Mucosa of gallbladder (tissue), 1 donor: ENCODE results near the gene MAP1LC3B. TPM values are rescaled to one million over a fixed set of nuclear protein-coding genes. Genes with fewer than 3 reads are reported as not detected.

Experiments used
- DNase-seq: peaks from one replicate; pipeline ENCODE4 v3.0.0-alpha.2; 2020; ENCODE audit warnings: low spot score
- total RNA-seq: library from RNA; stranded (reverse); gene quantifications from one replicate; pipeline ENCODE4 v1.2.1, GENCODE V29; 2021
- donor health status: DM: no; HTN: no; CAD: no.

MAP1LC3B gene
- total RNA-seq, 1 donor from 2014 or later, result 55.9 TPM

DNA sequence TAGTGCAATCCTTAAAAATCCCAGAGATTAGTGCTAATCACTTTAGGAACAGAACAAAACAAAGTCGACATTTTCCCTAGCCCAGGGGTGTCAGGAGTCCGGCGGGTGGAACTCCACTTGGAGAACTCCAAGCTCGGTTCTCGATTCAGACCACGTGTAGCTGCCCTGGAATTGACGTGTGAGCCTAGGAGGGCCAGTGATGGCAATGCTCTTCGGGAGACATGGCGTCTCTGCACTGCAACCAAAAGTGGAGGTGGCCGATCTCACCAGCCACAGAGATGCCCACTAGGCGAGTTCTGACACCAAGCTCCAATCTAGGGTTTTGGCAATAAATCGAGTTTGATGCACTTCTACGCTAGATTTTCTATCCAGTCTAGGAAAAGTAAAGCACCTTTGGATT lies 17.6 kb downstream of the MAP1LC3B start:
- no peak for DNase-seq

DNA sequence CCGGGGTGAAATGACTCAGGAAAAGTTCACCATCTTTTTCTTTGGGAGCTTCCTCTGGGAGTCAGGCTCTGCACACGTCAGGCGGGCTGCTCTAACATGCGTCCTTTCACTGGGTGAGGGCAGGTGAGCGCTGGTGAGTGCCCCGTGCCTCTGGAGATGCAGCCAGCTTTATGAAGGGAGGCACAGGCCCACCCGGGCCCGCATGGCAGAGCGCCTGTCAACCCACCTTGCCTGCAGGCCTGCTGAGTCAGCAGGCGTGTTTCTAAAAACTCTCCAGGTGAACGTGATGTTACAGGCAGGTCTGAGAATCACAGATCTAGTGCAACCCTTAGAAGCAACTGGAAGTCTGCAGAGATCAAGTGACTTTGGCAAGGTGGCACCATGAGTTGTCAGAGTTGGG lies 18.4 kb downstream of the MAP1LC3B start:
- no peak for DNase-seq

DNA sequence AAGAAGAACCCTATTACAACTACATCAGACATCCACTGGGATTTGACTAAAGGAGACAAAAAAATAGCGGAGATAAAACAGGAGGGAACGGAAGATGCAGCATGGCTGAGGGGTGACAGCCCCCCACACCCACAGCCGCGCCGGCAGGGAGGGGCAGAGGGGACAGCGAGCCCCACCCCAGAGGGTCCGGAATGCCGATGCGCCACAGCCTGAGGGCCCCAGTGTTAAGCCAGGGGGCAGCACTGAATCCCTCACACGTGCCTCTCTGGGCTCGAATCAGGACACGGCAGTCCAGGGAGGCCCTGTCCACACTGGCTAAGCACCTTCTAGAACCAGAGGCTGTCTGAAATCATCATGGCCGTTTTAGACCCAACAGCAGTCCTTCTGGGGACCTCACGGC lies 18.8 kb downstream of the MAP1LC3B start:
- DNase-seq, result no peak

DNA sequence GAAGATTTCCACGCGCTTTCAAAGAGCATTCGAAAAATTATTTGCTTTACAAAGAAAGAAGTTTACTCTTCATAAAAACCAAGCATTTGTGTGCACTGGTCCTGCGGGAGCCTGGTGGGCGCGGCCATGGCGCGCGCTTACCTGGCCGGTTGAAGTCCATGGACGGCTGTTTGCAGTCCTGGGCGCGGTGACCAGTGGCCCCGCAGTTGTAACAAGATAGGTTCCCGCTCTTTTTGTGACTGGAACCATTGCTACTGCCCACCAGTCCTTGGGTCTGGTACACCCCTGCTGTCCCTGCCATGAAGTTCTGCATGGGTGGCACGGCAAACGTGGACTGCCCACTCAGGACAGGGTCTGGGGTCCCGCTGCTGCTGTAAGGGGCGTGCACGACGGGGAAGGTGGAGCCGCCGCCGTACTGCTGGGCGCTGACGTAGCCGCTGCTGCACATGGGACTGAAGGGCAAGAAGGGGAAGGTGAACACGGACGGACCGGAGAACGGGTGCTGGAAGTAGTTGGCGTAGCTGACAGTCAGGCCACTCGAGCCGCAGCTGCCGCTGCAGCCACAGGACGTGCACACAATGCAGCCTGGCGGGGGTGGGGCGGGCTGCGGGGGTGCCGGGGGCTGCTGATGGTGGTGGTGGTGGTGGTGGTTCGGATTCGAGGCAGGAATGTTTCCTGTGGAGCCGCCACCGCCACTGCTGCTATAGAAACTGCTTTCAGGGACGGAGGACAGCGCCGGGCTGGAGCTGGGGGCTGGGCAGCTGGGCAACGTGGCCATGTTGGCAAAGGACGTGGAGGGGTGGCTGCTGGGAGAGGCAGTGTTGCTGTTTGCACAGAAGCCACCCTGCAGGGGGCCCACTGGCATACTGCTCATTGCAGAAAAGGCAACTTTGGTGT lies 19.5 kb downstream of the MAP1LC3B start:
- DNase-seq, result no peak

DNA sequence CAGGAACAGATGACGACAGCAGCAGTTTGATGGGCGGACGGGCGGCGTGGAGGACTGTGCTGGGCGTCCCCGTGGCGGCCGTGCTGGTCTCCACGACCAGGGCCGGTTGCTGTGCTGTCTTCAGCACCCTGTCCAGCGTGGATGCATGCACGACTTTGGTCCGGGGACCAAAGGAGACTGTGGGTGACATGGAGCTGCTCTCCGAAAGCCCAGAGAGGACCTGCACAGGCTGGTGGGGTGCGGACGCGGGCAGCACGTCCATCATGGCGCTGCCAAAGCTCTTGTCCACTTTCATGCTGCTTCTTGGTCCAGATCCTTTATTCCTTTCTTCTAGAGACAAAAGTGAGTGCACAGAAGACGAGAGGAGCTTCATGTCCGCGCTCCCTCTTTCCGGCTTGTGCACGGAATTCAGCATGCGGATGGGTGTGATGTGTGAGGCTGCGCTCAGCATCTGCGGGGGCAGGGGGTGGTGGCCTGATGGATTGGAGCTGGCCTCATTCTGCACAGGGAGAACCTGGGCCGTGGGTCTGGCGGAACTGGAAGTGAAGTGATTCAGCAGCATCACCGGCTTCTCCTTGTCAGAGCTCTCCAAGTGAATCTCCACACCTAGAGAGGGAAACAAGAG lies 20.3 kb downstream of the MAP1LC3B start:
- no peak for DNase-seq

DNA sequence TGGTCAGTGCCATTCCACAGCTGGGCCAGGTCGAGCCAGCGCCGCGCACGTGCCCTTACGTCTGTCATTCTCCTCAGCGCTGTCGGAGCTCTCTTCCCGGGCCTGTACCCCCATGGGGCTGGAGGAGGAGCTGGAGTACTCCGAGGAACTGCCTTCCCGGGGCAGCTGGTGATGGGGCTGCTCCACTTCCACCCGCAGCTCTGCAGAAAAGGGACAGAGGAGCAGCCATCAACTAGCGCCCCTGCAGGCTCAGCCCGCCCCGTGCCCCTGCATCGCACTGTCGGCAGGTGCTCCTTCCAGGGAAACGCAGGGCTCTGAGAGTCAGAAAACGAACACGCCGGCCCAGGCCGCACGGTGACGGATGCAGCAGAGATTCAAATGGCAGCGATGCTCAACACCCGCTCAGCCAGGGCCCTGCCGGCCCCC lies 20.9 kb downstream of the MAP1LC3B start:
- no peak for DNase-seq

DNA sequence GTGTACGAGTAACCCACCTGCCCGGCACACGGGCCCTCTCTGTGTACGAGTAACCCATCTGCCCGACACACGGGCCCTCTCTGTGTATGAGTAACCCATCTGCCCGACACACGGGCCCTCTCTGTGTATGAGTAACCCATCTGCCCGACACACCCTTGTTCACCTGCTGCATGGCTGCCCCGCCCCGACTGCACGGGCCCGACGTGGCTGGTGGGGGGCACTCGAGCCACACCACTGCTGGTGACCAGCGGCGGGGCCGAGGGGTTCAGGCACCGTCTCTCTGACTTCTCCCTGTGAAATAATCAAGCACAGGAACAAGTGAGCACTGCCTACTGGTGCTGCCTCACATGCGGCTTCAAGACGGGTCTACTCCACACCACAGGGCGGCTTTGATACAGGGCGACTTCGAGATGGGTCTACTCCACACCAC lies 22.1 kb downstream of the MAP1LC3B start:
- DNase-seq, result no peak

DNA sequence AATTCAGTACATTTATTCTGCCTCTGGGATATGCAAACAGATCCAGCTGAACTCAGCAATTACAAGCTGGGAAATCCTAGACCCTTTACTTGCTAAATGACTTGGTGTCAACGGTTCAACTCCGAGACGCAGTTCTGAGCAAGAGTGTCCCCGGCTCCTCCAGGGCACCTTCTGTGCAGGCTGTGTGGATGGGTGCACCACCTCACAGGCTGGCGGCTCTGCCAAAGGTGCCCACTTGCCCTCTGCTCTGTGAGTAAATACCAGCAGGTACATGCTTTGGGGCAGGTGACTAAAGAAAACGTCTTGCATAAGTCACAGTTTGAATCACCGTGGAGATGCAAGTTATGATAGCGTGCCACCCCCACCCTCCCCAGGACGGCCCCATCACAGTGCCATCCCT lies 23.3 kb downstream of the MAP1LC3B start:
- DNase-seq, result no peak

DNA sequence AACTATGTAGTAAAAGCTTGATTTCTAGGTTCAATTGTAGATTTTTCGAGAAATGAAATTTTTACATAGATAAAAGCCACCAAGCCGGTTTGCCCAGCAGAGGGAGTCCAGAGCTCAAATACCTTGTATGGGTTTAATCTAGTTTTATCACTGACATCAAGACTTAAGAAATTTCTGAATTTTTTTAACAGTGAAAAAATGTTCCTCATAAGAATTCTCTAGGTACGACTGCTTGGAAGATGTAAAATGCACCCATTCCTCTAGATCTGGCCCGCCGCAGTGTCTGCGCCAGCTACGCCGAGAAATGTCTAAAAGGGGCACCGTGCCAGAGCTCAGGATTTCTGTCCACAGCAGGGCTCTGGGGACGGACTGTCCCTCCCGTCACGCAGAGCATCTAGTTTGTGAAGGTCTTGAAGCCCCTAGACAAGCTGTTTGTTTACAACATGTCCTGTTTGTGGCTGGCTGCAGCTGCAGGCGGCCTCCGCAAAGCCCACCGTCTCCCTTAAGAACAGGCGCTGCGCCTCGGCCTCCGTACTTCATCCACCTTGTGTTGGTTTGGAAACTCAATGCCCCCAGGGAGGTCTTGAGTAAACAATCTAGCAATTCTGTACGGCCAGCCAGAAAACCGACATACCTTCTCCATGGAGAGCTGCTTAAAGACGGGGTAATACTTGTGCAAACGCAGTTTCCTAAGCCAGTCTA lies 24.8 kb downstream of the MAP1LC3B start:
- DNase-seq, result no peak

DNA sequence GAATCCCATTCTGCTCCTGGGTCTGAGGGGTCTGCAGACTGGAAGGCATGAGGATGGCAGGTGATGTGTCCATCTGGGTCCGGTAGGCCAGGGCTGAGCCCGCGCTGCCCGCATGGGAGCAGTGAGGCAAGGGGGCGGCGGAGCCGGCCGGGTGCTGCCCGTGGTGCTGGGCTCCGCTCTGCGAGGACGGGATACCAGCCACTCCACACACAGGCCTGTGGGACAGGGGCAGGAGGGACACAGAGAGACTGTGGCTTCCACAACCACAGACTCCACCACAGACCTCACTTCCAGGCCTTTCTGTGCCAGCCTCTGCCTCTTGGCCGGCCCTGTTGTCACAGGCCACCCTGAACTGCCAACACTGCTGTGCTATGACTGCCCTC lies 25.4 kb downstream of the MAP1LC3B start:
- no peak for DNase-seq

DNA sequence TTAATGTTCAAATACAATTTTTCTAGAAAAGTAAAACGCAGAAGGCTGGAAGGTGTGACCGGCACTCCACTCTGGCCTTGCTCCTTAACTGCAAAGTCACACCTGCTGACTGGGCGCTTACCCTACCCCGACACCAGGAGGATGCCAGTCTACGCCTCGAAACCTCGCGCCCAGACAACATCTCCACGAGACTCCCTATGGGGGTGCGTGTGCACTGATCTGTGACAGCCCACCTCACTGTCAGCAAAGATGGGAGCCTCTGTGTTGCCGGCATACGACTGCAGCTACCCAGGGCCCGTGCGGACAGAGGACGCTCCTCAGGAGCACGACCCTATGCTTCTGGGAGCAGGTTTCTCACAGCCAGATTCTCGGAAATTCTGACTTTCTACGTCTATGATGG lies 26.1 kb downstream of the MAP1LC3B start:
- no peak for DNase-seq

DNA sequence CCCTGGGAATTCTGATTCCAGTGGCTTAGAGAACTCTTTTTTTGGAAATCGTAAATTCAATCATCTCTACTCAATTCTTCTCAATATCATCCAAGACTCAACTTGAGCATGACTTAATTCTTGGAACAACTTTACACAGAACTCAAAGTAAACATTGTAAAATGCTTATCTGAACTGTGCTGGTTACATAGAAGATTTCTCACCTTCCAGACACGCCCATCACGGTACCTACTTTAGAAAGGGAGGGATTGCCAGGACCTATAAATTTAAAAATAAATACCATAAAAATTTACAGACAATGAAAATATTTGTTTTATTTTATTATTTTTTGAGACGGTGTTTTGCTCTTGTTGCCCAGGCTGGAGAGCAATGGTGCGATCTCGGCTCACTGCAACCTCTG lies 26.5 kb downstream of the MAP1LC3B start:
- DNase-seq, result no peak

DNA sequence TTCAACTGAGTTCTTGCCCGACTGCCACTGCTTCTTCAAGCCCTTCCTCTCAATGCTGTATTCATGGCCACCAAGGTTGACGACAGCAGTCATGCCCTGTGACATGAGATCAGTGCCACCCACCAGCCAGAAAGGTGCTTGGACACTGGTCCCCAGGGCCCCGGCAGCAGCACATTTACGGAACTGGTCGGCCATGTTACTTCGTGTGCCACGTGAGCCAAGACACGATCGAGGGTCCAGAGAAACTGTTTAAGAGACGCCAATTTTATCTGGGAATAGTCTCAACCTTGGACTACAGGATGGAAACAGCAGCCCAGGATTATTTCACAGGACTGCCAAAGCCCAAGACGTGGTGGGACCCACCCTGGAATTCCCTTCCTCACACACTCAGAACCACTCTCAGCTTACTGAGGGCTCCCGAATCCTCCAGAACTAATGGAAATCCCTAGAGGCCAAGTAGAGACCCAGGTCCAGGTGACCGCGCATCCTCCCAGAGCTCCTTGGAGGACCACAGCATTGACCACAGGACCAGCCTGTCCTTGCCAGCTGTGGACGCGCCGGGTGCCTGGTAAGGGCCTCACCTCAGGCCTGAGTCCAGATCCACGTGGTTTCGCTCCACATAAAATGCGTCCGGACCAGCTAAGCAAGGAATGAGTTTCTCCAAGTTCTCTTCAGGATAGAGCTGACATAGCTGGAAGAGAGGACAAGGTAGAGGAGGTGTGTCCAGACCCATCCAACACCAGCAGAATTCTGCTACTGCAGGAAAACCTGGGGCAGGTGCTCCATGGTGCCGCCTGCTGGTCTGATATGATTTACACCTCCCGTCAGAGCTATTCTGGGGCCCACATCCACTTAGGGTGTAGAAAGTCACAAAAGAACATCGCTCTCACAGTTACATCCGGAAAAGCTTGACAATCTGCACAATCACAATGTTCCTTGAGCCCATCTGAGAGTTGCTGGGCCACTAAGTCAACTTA lies 28.2 kb downstream of the MAP1LC3B start:
- DNase-seq, result no peak

DNA sequence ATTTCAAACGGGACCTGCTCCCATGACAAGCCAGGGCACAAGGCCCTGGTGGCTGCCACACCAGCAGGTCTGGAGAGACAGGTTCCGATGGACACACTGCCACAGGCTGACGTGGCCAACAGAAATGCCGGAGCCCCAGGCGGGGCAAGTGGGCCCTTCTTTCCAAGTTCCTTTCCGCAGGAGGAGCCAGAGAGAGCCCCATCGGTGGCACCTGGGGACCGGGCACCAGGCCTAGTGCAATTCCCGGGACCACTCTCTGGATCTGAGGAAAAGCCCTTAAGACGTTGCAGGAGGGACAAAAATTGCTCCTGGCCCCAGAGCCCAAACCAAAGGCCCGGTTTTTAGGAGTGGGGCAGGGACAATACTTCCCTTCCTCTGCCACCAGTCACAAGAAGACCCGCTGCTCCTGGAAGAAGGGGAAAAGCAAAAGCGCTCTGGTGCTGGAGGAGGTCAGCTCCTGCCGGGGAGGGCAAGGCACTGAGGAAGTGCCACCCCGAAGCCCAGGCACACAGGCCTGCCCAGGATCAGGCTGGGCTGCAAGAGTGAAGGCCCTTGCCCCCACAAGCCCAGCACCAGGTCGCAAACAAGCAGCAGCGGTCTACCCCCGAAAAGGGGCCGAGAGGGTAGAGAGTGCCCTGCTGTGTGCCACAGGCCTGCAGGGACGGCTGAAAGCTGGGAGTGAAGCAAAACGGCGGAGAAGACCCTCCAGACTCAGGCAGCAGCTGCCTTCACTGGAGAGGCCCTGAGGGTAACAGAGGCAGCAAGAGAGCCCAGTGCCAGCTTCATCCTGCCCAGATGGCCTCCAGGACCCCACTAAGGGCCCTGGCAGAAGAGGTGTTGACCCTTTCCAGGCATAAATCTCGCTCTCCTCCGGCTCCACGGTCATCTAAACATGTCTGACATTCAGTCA lies 29.1 kb downstream of the MAP1LC3B start:
- DNase-seq, result no peak

DNA sequence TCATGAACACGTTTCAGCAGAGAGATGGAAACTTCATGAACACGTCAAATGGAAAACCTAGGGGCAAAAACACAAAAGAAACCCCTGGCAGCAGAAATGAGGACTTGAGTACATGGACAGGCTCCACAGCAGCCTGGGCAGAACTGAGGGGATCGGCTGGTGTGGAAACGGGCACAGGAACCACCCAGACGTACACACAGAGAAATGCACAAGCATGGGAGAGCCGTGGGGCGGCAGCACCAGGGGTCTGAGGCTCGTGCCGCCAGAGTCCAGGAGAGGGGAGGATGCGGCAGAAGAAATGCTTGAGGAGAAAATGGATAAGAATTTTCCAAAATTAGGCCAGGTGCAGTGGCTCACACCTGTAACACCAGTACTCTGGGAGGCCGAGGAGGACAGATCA lies 30.0 kb downstream of the MAP1LC3B start:
- no peak for DNase-seq

DNA sequence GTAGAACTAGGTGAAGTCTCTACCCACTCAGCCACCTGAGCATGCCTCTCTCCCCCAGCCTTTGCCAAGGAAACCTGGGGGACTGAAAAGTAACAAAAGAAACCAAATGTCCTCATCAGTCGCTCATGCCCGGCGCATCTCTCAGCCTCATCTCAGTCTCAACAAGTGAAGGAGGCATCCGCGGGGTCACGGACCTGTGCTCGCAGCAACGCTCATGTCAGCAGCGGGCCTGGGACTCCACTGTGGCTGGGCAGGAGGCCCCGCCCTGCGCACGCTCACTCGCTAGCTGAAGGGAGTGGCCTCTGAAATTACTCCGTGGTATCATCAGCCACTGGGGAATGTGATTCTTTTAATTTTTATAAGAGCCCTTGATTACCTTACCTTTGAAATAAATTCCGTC lies 31.3 kb downstream of the MAP1LC3B start:
- DNase-seq, result no peak

DNA sequence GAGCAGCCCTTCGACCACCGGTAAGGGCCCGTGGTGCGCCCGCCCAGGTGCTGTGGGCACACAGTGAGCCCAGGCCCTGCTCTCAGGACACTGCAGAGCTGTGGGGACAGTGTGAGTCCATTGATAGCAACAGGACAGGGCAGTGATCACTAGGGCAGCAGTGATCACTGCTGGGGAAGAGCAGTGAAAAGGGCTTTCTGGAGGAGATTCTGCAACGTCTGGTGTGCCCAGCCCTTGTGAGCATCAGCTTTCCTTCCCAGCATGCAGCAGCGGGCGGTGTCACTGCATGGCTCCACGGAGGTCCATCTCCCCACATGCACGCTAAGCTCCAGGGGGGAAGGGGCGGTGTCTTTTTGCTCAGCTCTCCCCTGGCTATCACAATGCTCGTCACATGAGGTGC lies 32.1 kb downstream of the MAP1LC3B start:
- DNase-seq, result no peak

DNA sequence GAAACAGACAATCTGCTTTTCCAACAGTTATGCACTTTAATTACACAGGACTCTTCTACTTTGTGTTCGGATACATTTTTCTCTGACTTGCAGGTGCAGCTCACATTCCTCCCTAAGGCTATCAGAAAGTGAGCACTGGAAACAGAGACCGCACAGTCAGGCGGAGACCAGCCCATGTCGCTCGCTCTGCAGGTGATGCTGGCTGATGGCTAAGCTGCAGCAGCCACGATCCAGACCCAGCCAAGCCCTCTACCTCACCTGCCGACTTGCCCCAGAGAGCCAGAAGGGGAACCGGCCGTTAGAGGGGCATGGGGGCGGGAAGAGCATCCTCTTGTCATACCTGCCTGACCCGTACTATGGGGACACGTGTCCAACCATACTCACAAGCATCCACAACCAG lies 33.8 kb downstream of the MAP1LC3B start:
- DNase-seq, result no peak

DNA sequence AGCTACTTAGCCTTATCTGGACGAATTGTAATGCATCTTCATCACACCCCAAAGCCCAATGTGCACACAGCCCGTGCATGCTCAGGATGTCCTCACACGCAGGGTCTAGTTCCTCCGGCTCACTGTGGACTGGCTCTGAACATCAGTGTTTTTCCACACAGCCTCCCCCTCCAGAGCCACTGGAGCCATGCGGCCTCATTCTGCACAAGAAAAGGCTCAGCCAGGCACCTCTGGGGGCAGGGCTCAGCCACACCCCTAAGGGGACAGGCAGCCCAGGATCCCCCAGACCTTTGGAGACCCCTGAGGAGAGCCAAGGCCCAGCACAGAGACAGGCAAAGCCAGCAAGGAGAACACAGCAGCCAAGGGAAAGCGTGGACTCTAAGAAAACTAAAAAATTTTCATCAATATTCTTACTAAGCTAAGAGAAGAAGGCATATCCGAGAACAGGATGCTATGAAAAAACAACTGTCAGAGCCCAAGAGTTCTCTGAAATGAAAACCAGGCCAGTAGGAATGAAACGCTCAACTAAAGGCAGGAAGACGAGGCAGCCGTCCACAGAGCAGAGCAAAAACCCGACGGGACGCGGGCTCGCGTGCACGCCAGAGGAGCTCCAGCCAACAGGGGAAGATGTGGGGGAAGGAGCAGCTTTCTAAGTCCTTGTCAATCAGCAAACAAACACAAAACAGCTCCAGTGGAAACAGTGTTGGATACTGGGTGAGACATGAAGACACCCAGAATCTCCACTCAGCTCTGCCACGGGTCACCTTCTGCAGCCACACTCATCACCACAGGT lies 34.5 kb downstream of the MAP1LC3B start:
- DNase-seq, result no peak

DNA sequence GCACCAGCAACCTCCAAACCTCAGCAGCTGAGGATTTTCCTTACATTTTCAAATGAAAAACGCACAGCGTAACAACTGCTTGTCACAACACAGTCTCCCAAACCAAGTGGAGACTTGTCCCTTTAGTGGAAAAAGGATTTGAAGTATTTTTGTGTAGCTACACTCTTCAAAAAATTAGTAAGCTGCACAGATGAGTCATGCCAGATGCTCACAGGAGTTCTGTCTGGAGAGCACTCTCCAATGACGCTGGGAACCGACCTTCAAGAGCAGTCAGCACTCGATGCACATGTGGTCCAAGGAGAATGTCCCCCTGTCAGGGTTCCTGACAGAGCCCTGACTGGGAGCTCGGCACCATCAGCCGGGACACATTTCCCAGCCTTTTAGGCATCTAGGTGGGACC lies 39.8 kb downstream of the MAP1LC3B start:
- no peak for DNase-seq
